HL-60 (cell line): ENCODE results near the gene NAB2.
A peak's percentile ranks its signal among the peaks of the same experiment; 100 is the strongest.

Experiments used
- DNase-seq, 2 experiments: peaks; one replicate each; pipeline ENCODE4 v3.0.0-alpha.2; 2010 to 2020; ENCODE audit warnings: low read depth in 1 of 2, low spot score in 1 of 2
- H3K27ac ChIP-seq: fragments of 250-450 bp; sonication (Bioruptor Pico); replicated peaks from 2 replicates; pipeline ENCODE4 v1.5.1; 2020; ENCODE audit warnings: mild to moderate bottlenecking, moderate library complexity
- H3K27me3 ChIP-seq: fragments of 250-450 bp; sonication (Bioruptor Pico); 2 replicates; pipeline ENCODE4 v1.5.1; 2021; ENCODE audit warnings: mild to moderate bottlenecking, moderate library complexity; ENCODE audit not compliant: insufficient read depth, poor library complexity, severe bottlenecking
- H3K4me3 ChIP-seq: replicated peaks from 2 replicates; pipeline ENCODE4 v1.5.1; 2011; ENCODE audit warnings: mild to moderate bottlenecking, control low read depth, low read length; ENCODE audit not compliant: insufficient read depth
- GABPA ChIP-seq: IDR thresholded peaks from 2 replicates; pipeline ENCODE4 v1.6.1; 2012; ENCODE audit warnings: low read depth
- POLR2AphosphoS5 ChIP-seq: IDR thresholded peaks from 2 replicates; pipeline ENCODE4 v1.6.1; 2012; ENCODE audit warnings: low read depth
- SPI1 ChIP-seq: IDR thresholded peaks from 2 replicates; pipeline ENCODE4 v1.6.1; 2012; ENCODE audit warnings: low read depth, mild to moderate bottlenecking, borderline replicate concordance
- TF ChIP-seq, protein P1 (sequence below): IDR thresholded peaks from 2 replicates; pipeline ENCODE4 v1.6.1; 2012; ENCODE audit warnings: low read depth; ENCODE audit not compliant: insufficient replicate concordance
- TF ChIP-seq, protein P2 (sequence below): IDR thresholded peaks from one replicate; pipeline ENCODE4 v1.5.1; 2011; ENCODE audit warnings: low read length, control low read depth, inconsistent platforms; ENCODE audit not compliant: insufficient read depth

The NAB2 gene

DNA sequence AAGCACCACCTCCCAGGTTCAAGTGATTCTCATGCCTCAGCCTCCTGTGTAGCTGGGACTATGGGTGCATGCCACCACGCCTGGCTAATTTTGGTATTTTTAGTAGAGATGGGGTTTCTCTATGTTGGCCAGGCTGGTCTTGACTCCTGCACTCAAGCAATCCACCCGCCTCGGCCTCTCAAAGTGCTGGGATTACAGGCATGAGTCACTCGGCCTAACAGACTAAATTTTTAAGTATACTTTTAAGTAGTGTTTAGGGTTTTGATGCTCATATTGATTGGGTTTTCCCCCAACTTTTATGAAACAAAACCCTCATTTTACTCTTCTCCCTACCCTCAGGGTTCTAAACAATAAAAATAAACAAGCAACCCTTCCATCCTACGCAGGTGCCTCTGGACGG is 44.4 kb upstream of the NAB2 start:
- no peak overlapping the region for H3K4me3 ChIP-seq
- DNase-seq: no peak
- TF ChIP-seq, protein P1, sequence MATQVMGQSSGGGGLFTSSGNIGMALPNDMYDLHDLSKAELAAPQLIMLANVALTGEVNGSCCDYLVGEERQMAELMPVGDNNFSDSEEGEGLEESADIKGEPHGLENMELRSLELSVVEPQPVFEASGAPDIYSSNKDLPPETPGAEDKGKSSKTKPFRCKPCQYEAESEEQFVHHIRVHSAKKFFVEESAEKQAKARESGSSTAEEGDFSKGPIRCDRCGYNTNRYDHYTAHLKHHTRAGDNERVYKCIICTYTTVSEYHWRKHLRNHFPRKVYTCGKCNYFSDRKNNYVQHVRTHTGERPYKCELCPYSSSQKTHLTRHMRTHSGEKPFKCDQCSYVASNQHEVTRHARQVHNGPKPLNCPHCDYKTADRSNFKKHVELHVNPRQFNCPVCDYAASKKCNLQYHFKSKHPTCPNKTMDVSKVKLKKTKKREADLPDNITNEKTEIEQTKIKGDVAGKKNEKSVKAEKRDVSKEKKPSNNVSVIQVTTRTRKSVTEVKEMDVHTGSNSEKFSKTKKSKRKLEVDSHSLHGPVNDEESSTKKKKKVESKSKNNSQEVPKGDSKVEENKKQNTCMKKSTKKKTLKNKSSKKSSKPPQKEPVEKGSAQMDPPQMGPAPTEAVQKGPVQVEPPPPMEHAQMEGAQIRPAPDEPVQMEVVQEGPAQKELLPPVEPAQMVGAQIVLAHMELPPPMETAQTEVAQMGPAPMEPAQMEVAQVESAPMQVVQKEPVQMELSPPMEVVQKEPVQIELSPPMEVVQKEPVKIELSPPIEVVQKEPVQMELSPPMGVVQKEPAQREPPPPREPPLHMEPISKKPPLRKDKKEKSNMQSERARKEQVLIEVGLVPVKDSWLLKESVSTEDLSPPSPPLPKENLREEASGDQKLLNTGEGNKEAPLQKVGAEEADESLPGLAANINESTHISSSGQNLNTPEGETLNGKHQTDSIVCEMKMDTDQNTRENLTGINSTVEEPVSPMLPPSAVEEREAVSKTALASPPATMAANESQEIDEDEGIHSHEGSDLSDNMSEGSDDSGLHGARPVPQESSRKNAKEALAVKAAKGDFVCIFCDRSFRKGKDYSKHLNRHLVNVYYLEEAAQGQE: no peak
- TF ChIP-seq SPI1: no peak
- TF ChIP-seq POLR2AphosphoS5: no peak
- H3K27ac ChIP-seq: no peak overlapping the region
- no peaks in the 10 kb centered on the region for H3K27me3 ChIP-seq

DNA sequence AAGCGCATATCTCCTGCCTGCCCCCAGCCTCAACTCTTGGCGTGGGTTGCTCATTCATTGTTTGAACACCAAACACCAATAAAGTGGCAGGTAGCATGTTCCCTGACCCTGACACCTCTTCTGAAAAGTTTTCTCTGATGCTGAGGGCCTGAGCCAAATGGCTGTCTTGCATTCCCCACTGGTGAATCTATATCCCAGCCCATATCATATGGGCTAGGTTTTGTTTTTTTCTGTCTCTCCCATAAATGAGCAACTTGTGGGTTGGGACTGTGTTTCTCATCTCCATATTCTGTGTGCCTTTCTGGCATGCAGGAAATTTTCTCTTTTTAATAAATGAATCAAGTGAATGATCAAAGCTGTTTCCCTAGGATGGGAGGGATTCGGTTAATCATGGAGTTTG is 44.0 kb upstream of the NAB2 start:
- H3K27ac ChIP-seq: no peak overlapping the region
- H3K27me3 ChIP-seq: no peaks in the 10 kb centered on the region
- no peak overlapping the region for H3K4me3 ChIP-seq
- DNase-seq: no peak
- TF ChIP-seq, protein P1: no peak
- TF ChIP-seq GABPA: no peak
- TF ChIP-seq, protein P2, sequence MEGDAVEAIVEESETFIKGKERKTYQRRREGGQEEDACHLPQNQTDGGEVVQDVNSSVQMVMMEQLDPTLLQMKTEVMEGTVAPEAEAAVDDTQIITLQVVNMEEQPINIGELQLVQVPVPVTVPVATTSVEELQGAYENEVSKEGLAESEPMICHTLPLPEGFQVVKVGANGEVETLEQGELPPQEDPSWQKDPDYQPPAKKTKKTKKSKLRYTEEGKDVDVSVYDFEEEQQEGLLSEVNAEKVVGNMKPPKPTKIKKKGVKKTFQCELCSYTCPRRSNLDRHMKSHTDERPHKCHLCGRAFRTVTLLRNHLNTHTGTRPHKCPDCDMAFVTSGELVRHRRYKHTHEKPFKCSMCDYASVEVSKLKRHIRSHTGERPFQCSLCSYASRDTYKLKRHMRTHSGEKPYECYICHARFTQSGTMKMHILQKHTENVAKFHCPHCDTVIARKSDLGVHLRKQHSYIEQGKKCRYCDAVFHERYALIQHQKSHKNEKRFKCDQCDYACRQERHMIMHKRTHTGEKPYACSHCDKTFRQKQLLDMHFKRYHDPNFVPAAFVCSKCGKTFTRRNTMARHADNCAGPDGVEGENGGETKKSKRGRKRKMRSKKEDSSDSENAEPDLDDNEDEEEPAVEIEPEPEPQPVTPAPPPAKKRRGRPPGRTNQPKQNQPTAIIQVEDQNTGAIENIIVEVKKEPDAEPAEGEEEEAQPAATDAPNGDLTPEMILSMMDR: no peak
- no peak for TF ChIP-seq POLR2AphosphoS5
- no peak for TF ChIP-seq SPI1

DNA sequence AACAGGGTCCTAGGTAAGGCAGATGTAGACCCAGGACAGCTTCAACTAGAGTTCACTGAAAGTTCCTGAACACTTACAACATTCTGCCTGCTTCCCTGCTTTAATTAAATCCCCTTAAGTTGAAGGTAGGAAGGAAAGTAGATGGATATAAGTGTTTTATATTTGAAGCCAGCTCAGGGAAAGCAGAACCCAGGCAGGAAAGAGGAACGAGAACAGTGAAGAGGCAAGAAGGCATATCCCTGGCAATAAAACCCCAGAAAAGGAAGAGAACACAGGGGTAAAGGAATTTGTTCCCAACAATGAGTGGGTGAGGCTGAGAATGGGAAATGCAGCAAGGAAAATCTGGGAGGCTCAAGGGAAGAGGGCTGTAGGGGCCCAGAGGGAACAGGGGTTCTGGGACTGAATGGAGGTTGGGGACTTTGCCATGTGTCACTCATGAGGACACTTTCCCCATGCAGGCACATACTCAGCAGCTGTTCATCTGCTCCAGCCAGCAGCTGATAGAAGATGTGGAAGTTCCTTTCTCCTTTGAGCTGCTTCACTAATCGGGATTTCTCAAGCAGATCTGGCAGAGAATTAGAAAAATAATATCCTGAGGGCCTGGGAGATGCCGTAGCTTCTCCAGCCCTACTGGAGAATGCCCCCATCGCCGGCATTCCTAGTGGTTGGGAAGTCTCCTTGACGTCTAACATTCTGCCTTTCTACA is 42.7 kb upstream of the NAB2 start:
- Histone ChIP-seq H3K27me3 (no peaks in the 10 kb centered on the region), H3K27ac (no peak overlapping the region), H3K4me3 (no peak overlapping the region)
- DNase-seq: peak in 1 of 2 experiments; percentile 39
- TF ChIP-seq POLR2AphosphoS5 (no peak), GABPA (no peak), SPI1 (peak; percentile 42; the same call in 1 of the 2 replicates)
- TF ChIP-seq, protein P2: no peak

DNA sequence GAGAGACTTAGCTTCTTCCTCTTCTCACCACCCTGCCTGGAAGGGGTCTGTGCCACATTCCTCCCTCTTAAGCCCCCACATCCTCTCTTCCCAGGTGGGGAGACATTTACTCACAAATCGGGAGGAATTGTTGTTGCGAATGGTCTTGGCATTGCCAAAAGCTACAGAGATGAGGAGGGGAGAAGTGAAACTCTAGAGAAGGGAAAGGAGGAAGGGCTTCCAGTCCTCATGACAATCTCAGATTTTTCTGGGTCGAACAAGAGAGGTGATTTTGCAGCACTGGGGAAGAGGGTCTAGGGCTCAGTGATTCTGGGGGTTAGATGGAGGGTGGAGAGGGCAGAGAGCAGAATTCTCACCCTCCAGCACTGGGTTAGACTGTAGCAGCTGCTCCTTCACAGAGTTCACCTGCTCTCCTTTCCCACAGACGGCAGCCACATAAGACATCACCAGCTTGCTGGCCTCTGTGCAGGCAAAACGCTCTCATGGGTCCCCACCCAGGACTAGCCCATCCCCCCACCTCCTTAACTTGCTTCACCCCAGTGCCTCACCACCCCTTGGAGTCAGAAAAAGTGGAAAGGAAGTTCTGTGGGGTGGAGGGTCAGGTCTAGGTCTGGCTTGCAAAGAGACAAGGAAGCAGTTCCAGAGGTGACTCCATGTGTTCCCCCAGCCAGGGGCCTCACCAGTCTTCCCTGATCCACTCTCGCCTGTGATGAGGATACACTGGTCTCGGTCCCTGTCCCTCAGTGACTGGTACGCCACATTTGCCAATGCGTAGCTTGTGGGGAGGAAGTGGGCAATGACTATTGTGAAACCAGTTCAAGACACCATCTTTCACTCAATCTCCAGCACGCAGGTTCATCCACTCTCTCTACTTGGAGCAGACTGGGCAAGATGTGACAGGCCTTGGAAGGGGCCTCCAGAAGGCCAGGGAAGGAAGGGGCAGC is 41.7 kb upstream of the NAB2 start:
- TF ChIP-seq GABPA (no peak), SPI1 (peak; percentile 93), POLR2AphosphoS5 (peak; percentile 76)
- TF ChIP-seq, protein P1: no peak
- peak; percentile 86 to 91 for DNase-seq
- Histone ChIP-seq H3K27ac (peak overlapping the region; percentile 38), H3K27me3 (no peaks in the 10 kb centered on the region), H3K4me3 (no peak overlapping the region)
